Ovary (tissue), 3 donors: ENCODE results near the gene SPOCK1.

Source experiments
- CTCF ChIP-seq, 3 donors: fragments of 450-650 bp in 2 of 3; fragments of 200-600 bp in 1 of 3; IDR thresholded peaks; one replicate each; pipeline versions ENCODE4 v1.5.1 to v1.8.0; 2016 to 2022; ENCODE audit warnings: antibody characterized with exemption in 3 of 3, mild to moderate bottlenecking in 1 of 3
- POLR2A ChIP-seq: fragments of 450-650 bp; IDR thresholded peaks from one replicate; pipeline ENCODE4 v1.6.1; 2017; ENCODE audit warnings: antibody characterized with exemption, mild to moderate bottlenecking, moderate library complexity
- donor health status: DM: no; HTN: no; CAD: no.

GRCh38 chr5:137497396-137498290 is 1.5 kb downstream of the SPOCK1 start:
- TF ChIP-seq CTCF (IDR thresholded peaks at IDR 0.05) (no peak), POLR2A (no peak)
